ENCODE measurements around the gene TMEM52.
"Not testable (repeated sequence)": the region's sequence is repeated elsewhere in the genome, so short reads cannot be mapped to it uniquely, and the experiment has no call there.

The TMEM52 gene

GRCh38 chr1:1889847-1890505 lies 29.1 kb downstream of the TMEM52 start:
- H4K8ac ChIP-seq (ENCODE audit: low read depth, low read length): no peak overlapping the region
- peak overlapping the region; percentile 82 for H3K14ac ChIP-seq (ENCODE audit: low read length)
- H2AFZ ChIP-seq (ENCODE audit: low read length): peak overlapping the region; percentile 73
- H3K36me3 ChIP-seq (replicated peaks in 1 of 2; ENCODE audit: control insufficient read depth in 2 of 2, insufficient read depth in 2 of 2, low read length in 2 of 2): peaks cover 0 to 24% of the 10 kb centered on the region in 2 donors
- H2AK5ac ChIP-seq (ENCODE audit: low read depth, low read length): peak overlapping the region; percentile 99
- no peak overlapping the region for H2BK15ac ChIP-seq (ENCODE audit: low read length)
- H3K9ac ChIP-seq (ENCODE audit: low read depth, low read length, poor library complexity): peak overlapping the region; percentile 98
- peak overlapping the region; percentile 55 for H3K23ac ChIP-seq (ENCODE audit: low read depth, low read length, poor library complexity)
- peak overlapping the region; percentile 85 for H3K27ac ChIP-seq (replicated peaks; ENCODE audit: low read length)
- peak overlapping the region; percentile 98 for H3K18ac ChIP-seq (ENCODE audit: low read length)
- no CpG with 5 or more reads among the region's 88 CpGs for WGBS, 2 donors (ENCODE audit: extremely low coverage in 2 of 2, insufficient read length in 2 of 2, insufficient replicate concordance in 1 of 2)
- DNase-seq (ENCODE audit: low spot score): no peak
- peak overlapping the region; percentile 48 for H3K4me2 ChIP-seq (ENCODE audit: insufficient read depth, low read length, poor library complexity, severe bottlenecking)
- no peak overlapping the region for H2BK120ac ChIP-seq (ENCODE audit: low read depth, low read length)
- H2BK12ac ChIP-seq (ENCODE audit: low read length): peak overlapping the region; percentile 41
- peak overlapping the region; percentile 76 for H3K4ac ChIP-seq (ENCODE audit: low read length)
- H3K9me3 ChIP-seq (replicated peaks in 1 of 2; ENCODE audit: control insufficient read depth in 2 of 2, insufficient read depth in 1 of 2, low read depth in 1 of 2, low read length in 2 of 2): peaks cover 0 to 25% of the 10 kb centered on the region in 2 donors
- no peaks in the 10 kb centered on the region for H3K27me3 ChIP-seq (ENCODE audit: control insufficient read depth in 3 of 3, insufficient read depth in 3 of 3, low read depth in 1 of 3, low read length in 3 of 3)
- peaks cover 3% of the 10 kb centered on the region for H3K79me1 ChIP-seq (ENCODE audit: low read depth, low read length)
- peak overlapping the region; percentile 90 for H2BK5ac ChIP-seq (ENCODE audit: low read length)
- H4K91ac ChIP-seq (ENCODE audit: low read depth, low read length, poor library complexity): no peak overlapping the region
- H3K4me3 ChIP-seq (ENCODE audit: low read length in 2 of 2): peak overlapping the region; percentile 92 to 98
- peaks cover 12 to 22% of the 10 kb centered on the region in 2 donors for H3K4me1 ChIP-seq (ENCODE audit: control insufficient read depth in 2 of 2, insufficient read depth in 1 of 2, low read depth in 1 of 2, low read length in 2 of 2)

DNA sequence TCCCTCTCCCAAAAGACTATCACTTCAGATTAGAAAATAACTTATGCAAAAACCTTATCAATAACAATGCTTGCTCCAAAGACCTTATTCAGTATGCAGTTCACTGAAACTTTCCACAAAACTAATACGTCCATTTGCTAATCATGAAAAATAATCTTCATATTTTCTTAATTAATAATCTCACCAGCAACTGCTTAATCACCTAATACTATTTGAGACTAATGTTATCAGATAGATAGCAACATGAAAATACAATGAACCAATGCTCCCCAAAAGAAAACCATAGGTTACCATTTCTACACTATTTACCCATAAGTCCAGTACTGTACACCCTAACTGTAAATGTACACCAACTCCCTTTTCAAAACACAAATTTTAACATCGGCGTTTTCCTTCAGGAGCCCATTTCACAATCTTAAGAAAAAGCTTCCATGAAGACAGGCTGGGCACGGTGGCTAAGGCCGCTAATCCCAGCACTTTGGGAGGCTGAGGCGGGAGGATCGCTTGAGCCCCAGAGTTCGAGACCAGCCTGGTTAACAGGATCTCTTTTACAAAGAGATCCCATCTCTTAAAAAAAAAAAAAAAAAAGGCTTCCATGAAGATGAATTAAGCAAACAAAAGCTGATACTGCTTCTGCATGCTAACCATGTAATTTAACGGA lies 29.9 kb downstream of the TMEM52 start:
- peak overlapping the region; percentile 66 to 92 for H3K4me3 ChIP-seq (ENCODE audit: low read length in 2 of 2)
- peaks cover 7 to 16% of the 10 kb centered on the region in 2 donors for H3K4me1 ChIP-seq (ENCODE audit: control insufficient read depth in 2 of 2, insufficient read depth in 1 of 2, low read depth in 1 of 2, low read length in 2 of 2)
- no peak overlapping the region for H3K9ac ChIP-seq (ENCODE audit: low read depth, low read length, poor library complexity)
- H3K27me3 ChIP-seq (ENCODE audit: control insufficient read depth in 3 of 3, insufficient read depth in 3 of 3, low read depth in 1 of 3, low read length in 3 of 3): no peaks in the 10 kb centered on the region
- H4K91ac ChIP-seq (ENCODE audit: low read depth, low read length, poor library complexity): no peak overlapping the region
- WGBS, 2 donors (ENCODE audit: extremely low coverage in 2 of 2, insufficient read length in 2 of 2, insufficient replicate concordance in 1 of 2): no CpG with 5 or more reads among the region's 9 CpGs
- peak overlapping the region; percentile 52 for H3K4me2 ChIP-seq (ENCODE audit: insufficient read depth, low read length, poor library complexity, severe bottlenecking)
- H4K8ac ChIP-seq (ENCODE audit: low read depth, low read length): no peak overlapping the region
- no peak overlapping the region for H3K23ac ChIP-seq (ENCODE audit: low read depth, low read length, poor library complexity)
- no peak overlapping the region for H3K18ac ChIP-seq (ENCODE audit: low read length)
- H2BK15ac ChIP-seq (ENCODE audit: low read length): no peak overlapping the region
- no peak overlapping the region for H2AFZ ChIP-seq (ENCODE audit: low read length)
- H3K79me1 ChIP-seq (ENCODE audit: low read depth, low read length): peaks cover 3% of the 10 kb centered on the region
- no peak overlapping the region for H3K27ac ChIP-seq (replicated peaks; ENCODE audit: low read length)
- H3K4ac ChIP-seq (ENCODE audit: low read length): no peak overlapping the region
- H2AK5ac ChIP-seq (ENCODE audit: low read depth, low read length): no peak overlapping the region
- H2BK120ac ChIP-seq (ENCODE audit: low read depth, low read length): no peak overlapping the region
- no peak overlapping the region for H2BK5ac ChIP-seq (ENCODE audit: low read length)
- no peak overlapping the region for H2BK12ac ChIP-seq (ENCODE audit: low read length)
- DNase-seq (ENCODE audit: low spot score): no peak
- H3K14ac ChIP-seq (ENCODE audit: low read length): no peak overlapping the region
- H3K9me3 ChIP-seq (replicated peaks in 1 of 2; ENCODE audit: control insufficient read depth in 2 of 2, insufficient read depth in 1 of 2, low read depth in 1 of 2, low read length in 2 of 2): peaks cover 0 to 25% of the 10 kb centered on the region in 2 donors
- H3K36me3 ChIP-seq (replicated peaks in 1 of 2; ENCODE audit: control insufficient read depth in 2 of 2, insufficient read depth in 2 of 2, low read length in 2 of 2): peaks cover 0 to 31% of the 10 kb centered on the region in 2 donors

DNA sequence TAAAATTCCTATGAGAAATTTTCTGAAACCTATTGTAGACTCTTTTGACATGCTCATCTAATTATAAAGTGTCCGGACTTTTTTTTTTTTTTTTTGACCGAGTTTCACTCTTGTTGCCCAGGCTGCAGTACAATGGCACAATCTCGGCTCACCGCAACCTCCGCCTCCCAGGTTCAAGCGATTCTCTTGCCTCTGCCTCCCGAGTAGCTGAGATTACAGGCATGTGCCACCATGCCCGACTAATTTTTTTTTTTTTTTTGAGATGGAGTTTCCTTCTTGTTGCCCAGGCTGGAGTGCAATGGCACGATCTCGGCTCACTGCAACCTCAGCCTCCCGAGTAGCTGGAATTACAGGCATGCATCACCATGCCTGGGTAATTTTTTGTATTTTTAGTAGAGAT lies 35.2 kb downstream of the TMEM52 start:
- DNase-seq (ENCODE audit: low spot score); H3K27ac ChIP-seq (replicated peaks; ENCODE audit: low read length); H3K23ac ChIP-seq (ENCODE audit: low read depth, low read length, poor library complexity); H4K91ac ChIP-seq (ENCODE audit: low read depth, low read length, poor library complexity); H3K27me3 ChIP-seq (ENCODE audit: control insufficient read depth in 3 of 3, insufficient read depth in 3 of 3, low read depth in 1 of 3, low read length in 3 of 3); H3K4me2 ChIP-seq (ENCODE audit: insufficient read depth, low read length, poor library complexity, severe bottlenecking); H4K8ac ChIP-seq (ENCODE audit: low read depth, low read length); H3K9ac ChIP-seq (ENCODE audit: low read depth, low read length, poor library complexity); H2BK15ac ChIP-seq (ENCODE audit: low read length); H2AK5ac ChIP-seq (ENCODE audit: low read depth, low read length); H2AFZ ChIP-seq (ENCODE audit: low read length); H2BK5ac ChIP-seq (ENCODE audit: low read length); H3K4me1 ChIP-seq (ENCODE audit: control insufficient read depth in 2 of 2, insufficient read depth in 1 of 2, low read depth in 1 of 2, low read length in 2 of 2); H3K79me1 ChIP-seq (ENCODE audit: low read depth, low read length); H3K14ac ChIP-seq (ENCODE audit: low read length); H2BK120ac ChIP-seq (ENCODE audit: low read depth, low read length); H3K4me3 ChIP-seq (ENCODE audit: low read length in 2 of 2); H3K4ac ChIP-seq (ENCODE audit: low read length); H2BK12ac ChIP-seq (ENCODE audit: low read length); H3K18ac ChIP-seq (ENCODE audit: low read length): not testable (repeated sequence)
- peaks cover 0 to 43% of the 10 kb centered on the region in 2 donors for H3K9me3 ChIP-seq (replicated peaks in 1 of 2; ENCODE audit: control insufficient read depth in 2 of 2, insufficient read depth in 1 of 2, low read depth in 1 of 2, low read length in 2 of 2)
- whole genome bisulfite sequencing, 2 donors (ENCODE audit: extremely low coverage in 2 of 2, insufficient read length in 2 of 2, insufficient replicate concordance in 1 of 2): no CpG with 5 or more reads among the region's 11 CpGs
- peaks cover 5 to 71% of the 10 kb centered on the region in 2 donors for H3K36me3 ChIP-seq (replicated peaks in 1 of 2; ENCODE audit: control insufficient read depth in 2 of 2, insufficient read depth in 2 of 2, low read length in 2 of 2)

GRCh38 chr1:1883092-1883873 lies 35.8 kb downstream of the TMEM52 start:
- no peak overlapping the region for H2BK120ac ChIP-seq (ENCODE audit: low read depth, low read length)
- H3K36me3 ChIP-seq (replicated peaks in 1 of 2; ENCODE audit: control insufficient read depth in 2 of 2, insufficient read depth in 2 of 2, low read length in 2 of 2): peaks cover 5 to 72% of the 10 kb centered on the region in 2 donors
- H2AK5ac ChIP-seq (ENCODE audit: low read depth, low read length): no peak overlapping the region
- no peak for DNase-seq (ENCODE audit: low spot score)
- H3K4me1 ChIP-seq (ENCODE audit: control insufficient read depth in 2 of 2, insufficient read depth in 1 of 2, low read depth in 1 of 2, low read length in 2 of 2): peaks cover 0 to 5% of the 10 kb centered on the region in 2 donors
- H2AFZ ChIP-seq (ENCODE audit: low read length): no peak overlapping the region
- H3K14ac ChIP-seq (ENCODE audit: low read length): no peak overlapping the region
- no peak overlapping the region for H3K4ac ChIP-seq (ENCODE audit: low read length)
- H3K9me3 ChIP-seq (replicated peaks in 1 of 2; ENCODE audit: control insufficient read depth in 2 of 2, insufficient read depth in 1 of 2, low read depth in 1 of 2, low read length in 2 of 2): peaks cover 0 to 43% of the 10 kb centered on the region in 2 donors
- no peak overlapping the region for H3K27ac ChIP-seq (replicated peaks; ENCODE audit: low read length)
- no peak overlapping the region for H3K23ac ChIP-seq (ENCODE audit: low read depth, low read length, poor library complexity)
- no peak overlapping the region for H4K91ac ChIP-seq (ENCODE audit: low read depth, low read length, poor library complexity)
- H3K27me3 ChIP-seq (ENCODE audit: control insufficient read depth in 3 of 3, insufficient read depth in 3 of 3, low read depth in 1 of 3, low read length in 3 of 3): no peaks in the 10 kb centered on the region
- no peak overlapping the region for H2BK5ac ChIP-seq (ENCODE audit: low read length)
- WGBS, 2 donors (ENCODE audit: extremely low coverage in 2 of 2, insufficient read length in 2 of 2, insufficient replicate concordance in 1 of 2): no CpG with 5 or more reads among the region's 4 CpGs
- H3K4me2 ChIP-seq (ENCODE audit: insufficient read depth, low read length, poor library complexity, severe bottlenecking): no peak overlapping the region
- no peak overlapping the region for H3K4me3 ChIP-seq (ENCODE audit: low read length in 2 of 2)
- H4K8ac ChIP-seq (ENCODE audit: low read depth, low read length): no peak overlapping the region
- no peak overlapping the region for H3K9ac ChIP-seq (ENCODE audit: low read depth, low read length, poor library complexity)
- H2BK15ac ChIP-seq (ENCODE audit: low read length): no peak overlapping the region
- H2BK12ac ChIP-seq (ENCODE audit: low read length): no peak overlapping the region
- H3K79me1 ChIP-seq (ENCODE audit: low read depth, low read length): no peaks in the 10 kb centered on the region
- no peak overlapping the region for H3K18ac ChIP-seq (ENCODE audit: low read length)

Measured in neuronal stem cell (in vitro differentiated cells).